HepG2 (cell line): ENCODE data around the gene INPP5E.

Experiments used
- ATM ChIP-seq: fragments of 450-650 bp; IDR thresholded peaks from 2 replicates; pipeline ENCODE4 v1.7.1; 2017; ENCODE audit warnings: mild to moderate bottlenecking, borderline replicate concordance
- CHD2 ChIP-seq: IDR thresholded peaks from 2 replicates; pipeline ENCODE4 v1.6.1; 2011; ENCODE audit warnings: low read depth, low read length, improper control_type of control experiment
- CTCF ChIP-seq: sonication (generic); formaldehyde crosslinking; IDR thresholded peaks from 2 replicates; pipeline ENCODE4 v1.5.0; 2020; ENCODE audit warnings: mild to moderate bottlenecking, missing genetic modification reagents, moderate library complexity
- POLR2AphosphoS5 ChIP-seq: IDR thresholded peaks from 2 replicates; pipeline ENCODE4 v1.6.1; 2012; ENCODE audit warnings: low read depth, low read length
- ZNF451 ChIP-seq: sonication (generic); formaldehyde crosslinking; IDR thresholded peaks from 2 replicates; pipeline ENCODE4 v1.5.0; 2020; ENCODE audit warnings: mild to moderate bottlenecking, missing genetic modification reagents
- TF ChIP-seq, protein P1 (sequence below): sonication (generic); formaldehyde crosslinking; IDR thresholded peaks from 2 replicates; pipeline ENCODE4 v1.4.0; 2020; ENCODE audit warnings: missing genetic modification reagents, mild to moderate bottlenecking, borderline replicate concordance

- TF ChIP-seq CHD2 = no peak
- TF ChIP-seq CTCF = no peak
- TF ChIP-seq, protein P1, sequence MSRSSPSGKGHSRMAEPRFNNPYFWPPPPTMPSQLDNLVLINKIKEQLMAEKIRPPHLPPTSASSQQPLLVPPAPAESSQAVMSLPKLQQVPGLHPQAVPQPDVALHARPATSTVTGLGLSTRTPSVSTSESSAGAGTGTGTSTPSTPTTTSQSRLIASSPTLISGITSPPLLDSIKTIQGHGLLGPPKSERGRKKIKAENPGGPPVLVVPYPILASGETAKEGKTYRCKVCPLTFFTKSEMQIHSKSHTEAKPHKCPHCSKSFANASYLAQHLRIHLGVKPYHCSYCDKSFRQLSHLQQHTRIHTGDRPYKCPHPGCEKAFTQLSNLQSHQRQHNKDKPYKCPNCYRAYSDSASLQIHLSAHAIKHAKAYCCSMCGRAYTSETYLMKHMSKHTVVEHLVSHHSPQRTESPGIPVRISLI (CRISPR knock-in tag) = no peak
- TF ChIP-seq ZNF451 (CRISPR knock-in tag) = no peak
- no peak for TF ChIP-seq POLR2AphosphoS5
- TF ChIP-seq ATM = no peak
Observed at GRCh38 chr9:136448655-136449054, 9.0 kb upstream of the INPP5E start.
